ENCODE data around the gene GAPVD1. TPM values are rescaled to one million over a fixed set of nuclear protein-coding genes. Genes with fewer than 3 reads are reported as not detected.
"Not testable (repeated sequence)": the region's sequence is repeated elsewhere in the genome, so short reads cannot be mapped to it uniquely, and the experiment has no call there.

GAPVD1 gene
- total RNA-seq, 1 experiment from 2014 or later = 39.5 TPM

- no peak overlapping the region for H4K5ac ChIP-seq (ENCODE audit: insufficient read length, low read depth, low read length)
- no peak overlapping the region for H3K27ac ChIP-seq (ENCODE audit: insufficient read length, low read depth, low read length)
- H3K9me3 ChIP-seq (ENCODE audit: control insufficient read depth, low read depth, low read length) = no peaks in the 10 kb centered on the region
- Mint-ChIP-seq H3K27me3 (ENCODE audit: low read depth) (no peaks in the 10 kb centered on the region), H3K9me3 (peaks cover 0 to 7% of the 10 kb centered on the region in 2 experiments; a peak in 1 of 5 replicates), H3K4me3 (peak overlapping the region; percentile 97 to 99), H3K27ac (peak overlapping the region in 2 of 3 experiments; percentile 87 to 93; a peak in 5 of 7 replicates), H3K36me3 (ENCODE audit: insufficient read depth in 1 of 3, low read depth in 3 of 3) (peaks cover 2 to 28% (median 14%) of the 10 kb centered on the region in 3 experiments; a peak in 6 of 7 replicates), H3K4me1 (peaks cover 8 to 12% of the 10 kb centered on the region in 2 experiments)
- no peaks in the 10 kb centered on the region for H4K20me1 ChIP-seq (ENCODE audit: control insufficient read depth, insufficient read depth, insufficient read length)
- no peak overlapping the region for H2BK120ac ChIP-seq (ENCODE audit: low read depth, low read length, poor library complexity, severe bottlenecking)
- no peak overlapping the region for H2BK20ac ChIP-seq (ENCODE audit: low read depth, low read length, poor library complexity, severe bottlenecking)
- no peak overlapping the region for H2AFZ ChIP-seq (ENCODE audit: low read length)
- no peak overlapping the region for H4K8ac ChIP-seq (replicated peaks; ENCODE audit: insufficient read length, low read depth, low read length)
- no peak overlapping the region for H3T11ph ChIP-seq (ENCODE audit: low read length)
- no CpG with 5 or more reads among the region's 11 CpGs for WGBS (ENCODE audit: extremely low coverage, insufficient read length, low lambda C conversion rate)
- H3K18ac ChIP-seq (ENCODE audit: insufficient read length, low read depth, low read length) = no peak overlapping the region
- H2BK5ac ChIP-seq (ENCODE audit: insufficient read length, low read length) = no peak overlapping the region
- H3K79me1 ChIP-seq (ENCODE audit: insufficient read depth, low read depth, low read length, poor library complexity, severe bottlenecking) = no peaks in the 10 kb centered on the region
- no peaks in the 10 kb centered on the region for H3K4me1 ChIP-seq (ENCODE audit: insufficient read depth, low read length)
- peak overlapping the region; percentile 95 for H3K4me2 ChIP-seq (ENCODE audit: insufficient read depth, insufficient read length, low read length)
- no peak overlapping the region for H3K4ac ChIP-seq (ENCODE audit: low read depth, low read length)
- no peak overlapping the region for H2BK15ac ChIP-seq (ENCODE audit: low read depth, low read length)
- peaks cover 4% of the 10 kb centered on the region for H3K23me2 ChIP-seq (ENCODE audit: insufficient read length, low read depth, low read length, poor library complexity, severe bottlenecking)
- H2BK12ac ChIP-seq (ENCODE audit: insufficient read length, low read depth, low read length) = no peak overlapping the region
- no peak overlapping the region for H3K56ac ChIP-seq (ENCODE audit: insufficient read length, low read depth, low read length)
- TF ChIP-seq CTCF (conservative IDR thresholded peaks at IDR 0.05) = no peak
- no peak for DNase-seq
- no peak overlapping the region for H4K91ac ChIP-seq (ENCODE audit: insufficient read length, low read depth, low read length)
- no peak overlapping the region for H3K23ac ChIP-seq (ENCODE audit: insufficient read length, low read depth, low read length)
- peak overlapping the region; percentile 83 for H3K9ac ChIP-seq (ENCODE audit: extremely low read depth, insufficient read length, low read length)
- H3K27me3 ChIP-seq (ENCODE audit: insufficient read depth, low read length) = no peaks in the 10 kb centered on the region
- H2AK5ac ChIP-seq (ENCODE audit: insufficient read length, low read length) = no peak overlapping the region
- H3K14ac ChIP-seq (ENCODE audit: insufficient read depth, low read length) = peak overlapping the region; percentile 32; the same call in 1 of the 2 replicates
- H3K79me2 ChIP-seq (ENCODE audit: insufficient read depth, low read length) = peaks cover 3% of the 10 kb centered on the region
Observed at GRCh38 chr9:125262294-125262991, 817 bp downstream of the GAPVD1 start.

GRCh38 chr9:125264068-125264467, 2.4 kb downstream of the GAPVD1 start:
- H3K14ac ChIP-seq (ENCODE audit: insufficient read depth, low read length); H4K91ac ChIP-seq (ENCODE audit: insufficient read length, low read depth, low read length); H3T11ph ChIP-seq (ENCODE audit: low read length); H2BK20ac ChIP-seq (ENCODE audit: low read depth, low read length, poor library complexity, severe bottlenecking); H3K18ac ChIP-seq (ENCODE audit: insufficient read length, low read depth, low read length); H3K9me3 ChIP-seq (ENCODE audit: control insufficient read depth, low read depth, low read length); H2AFZ ChIP-seq (ENCODE audit: low read length); H3K79me2 ChIP-seq (ENCODE audit: insufficient read depth, low read length); H3K27ac ChIP-seq (ENCODE audit: insufficient read length, low read depth, low read length); H3K23ac ChIP-seq (ENCODE audit: insufficient read length, low read depth, low read length); H3K27me3 ChIP-seq (ENCODE audit: insufficient read depth, low read length); H3K4me1 ChIP-seq (ENCODE audit: insufficient read depth, low read length); H2AK5ac ChIP-seq (ENCODE audit: insufficient read length, low read length); H3K79me1 ChIP-seq (ENCODE audit: insufficient read depth, low read depth, low read length, poor library complexity, severe bottlenecking); H3K27me3 Mint-ChIP-seq (ENCODE audit: low read depth); H2BK120ac ChIP-seq (ENCODE audit: low read depth, low read length, poor library complexity, severe bottlenecking); H3K4me2 ChIP-seq (ENCODE audit: insufficient read depth, insufficient read length, low read length); H4K5ac ChIP-seq (ENCODE audit: insufficient read length, low read depth, low read length); H2BK5ac ChIP-seq (ENCODE audit: insufficient read length, low read length); H3K4ac ChIP-seq (ENCODE audit: low read depth, low read length); H2BK15ac ChIP-seq (ENCODE audit: low read depth, low read length); H4K8ac ChIP-seq (replicated peaks; ENCODE audit: insufficient read length, low read depth, low read length); H3K9me3 Mint-ChIP-seq; H3K23me2 ChIP-seq (ENCODE audit: insufficient read length, low read depth, low read length, poor library complexity, severe bottlenecking); DNase-seq; H4K20me1 ChIP-seq (ENCODE audit: control insufficient read depth, insufficient read depth, insufficient read length); H2BK12ac ChIP-seq (ENCODE audit: insufficient read length, low read depth, low read length); H3K56ac ChIP-seq (ENCODE audit: insufficient read length, low read depth, low read length); H3K9ac ChIP-seq (ENCODE audit: extremely low read depth, insufficient read length, low read length): not testable (repeated sequence)
- peaks cover 2 to 32% (median 20%) of the 10 kb centered on the region in 3 experiments; a peak in 6 of 7 replicates for H3K36me3 Mint-ChIP-seq (ENCODE audit: insufficient read depth in 1 of 3, low read depth in 3 of 3)
- no CpG with 5 or more reads among the region's 7 CpGs for WGBS (ENCODE audit: extremely low coverage, insufficient read length, low lambda C conversion rate)
- H3K4me1 Mint-ChIP-seq = peaks cover 8 to 20% of the 10 kb centered on the region in 2 experiments
- H3K27ac Mint-ChIP-seq = peak overlapping the region in 2 of 3 experiments; percentile 49 to 68; a peak in 3 of 7 replicates
- peak overlapping the region in 1 of 2 experiments; percentile 28; a peak in 1 of 5 replicates for H3K4me3 Mint-ChIP-seq

Measured in H9 (cell line).